GM20431 (cell line): ENCODE measurements around the gene RCC1.
"Not testable (repeated sequence)": the region's sequence is repeated elsewhere in the genome, so short reads cannot be mapped to it uniquely, and the experiment has no call there.

Experiments
- in situ Hi-C: fragments of 300-500 bp; cut with MseI, MboI; formaldehyde crosslinking; loops from one replicate; pipeline ENCODE4 v1.15.0; 2020; ENCODE audit warnings: low sequenced_read_pairs; ENCODE audit not compliant: unreplicated experiment

Gene RCC1

GRCh38 chr1:28538286-28538685 is 32.4 kb downstream of the RCC1 start:
- in situ Hi-C loops = no loop called here

DNA sequence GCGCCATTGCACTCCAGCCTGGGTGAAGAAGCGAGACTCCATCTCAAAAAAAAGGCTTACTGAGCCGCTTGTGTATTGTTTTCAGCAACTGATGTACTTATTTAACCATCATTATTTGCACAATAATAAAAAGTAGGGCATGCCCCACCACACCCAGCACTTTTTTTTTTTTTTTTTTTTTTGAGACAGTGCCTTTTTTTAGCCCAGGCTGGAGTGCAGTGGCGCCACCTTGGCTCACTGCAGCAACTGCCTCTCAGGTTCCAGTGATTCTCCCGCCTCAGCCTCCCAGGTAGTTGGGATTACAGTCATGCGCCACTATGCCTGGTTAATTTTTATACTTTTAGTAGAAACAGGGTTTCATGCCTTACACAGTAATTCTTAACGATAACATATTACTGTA is 34.8 kb downstream of the RCC1 start:
- in situ Hi-C loops = no loop called here

GRCh38 chr1:28541414-28542015 is 35.7 kb downstream of the RCC1 start:
- in situ Hi-C loops = not testable (repeated sequence)

- in situ Hi-C loops = no loop called here
These were observed 39.4 kb downstream of the RCC1 start for GRCh38 chr1:28545246-28545628.

DNA sequence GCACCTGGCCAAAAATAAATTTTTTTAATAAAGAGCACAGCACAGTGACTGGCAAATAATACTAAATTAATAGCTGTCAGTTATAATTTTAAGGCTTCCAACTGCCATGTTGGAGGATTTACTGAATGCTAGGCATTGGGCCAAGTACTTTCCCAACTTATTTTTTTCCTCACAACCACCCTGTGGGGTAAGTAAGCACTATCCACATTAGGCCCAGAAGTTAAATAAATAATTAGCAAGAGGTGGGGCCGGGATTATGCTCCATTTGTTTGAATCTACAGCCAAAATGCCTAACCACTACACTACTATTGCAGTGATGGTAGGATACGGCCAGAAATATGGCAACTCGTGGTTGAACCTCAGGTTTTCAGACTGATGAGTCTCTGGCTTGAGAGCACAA is 42.5 kb downstream of the RCC1 start:
- in situ Hi-C loops = no loop called here

- in situ Hi-C loops = no loop called here
These were observed 45.5 kb downstream of the RCC1 start for GRCh38 chr1:28551381-28551780.

- in situ Hi-C loops = no loop called here
These were observed 47.2 kb downstream of the RCC1 start, which contains the start of gene TRNAU1AP for GRCh38 chr1:28552758-28553663. Gene TRNAU1AP, plus strand, starts transcription at chr1:28553085. Its CDS starts 26 bp downstream, at chr1:28553111.

DNA sequence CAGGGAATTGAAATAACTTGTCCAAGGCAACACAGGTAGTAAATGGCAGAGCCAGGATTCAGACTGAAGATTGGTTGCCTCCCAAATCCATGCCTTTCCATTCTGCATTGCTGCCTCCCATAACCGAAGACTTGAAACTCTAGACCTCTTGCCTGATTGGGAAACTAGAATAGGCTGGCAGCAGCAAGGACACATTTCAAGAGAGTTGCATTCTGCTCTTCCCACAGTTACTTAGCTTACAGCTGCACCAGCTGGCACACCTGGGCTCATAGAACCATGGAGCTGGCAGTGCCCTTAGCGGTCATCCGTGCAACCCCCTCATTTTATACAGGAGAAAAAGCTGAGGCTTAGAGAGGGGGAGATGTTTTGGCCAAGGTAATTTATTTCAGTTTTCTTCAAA is 55.0 kb downstream of the RCC1 start:
- in situ Hi-C loops = no loop called here

GRCh38 chr1:28564310-28564709 is 58.5 kb downstream of the RCC1 start:
- in situ Hi-C loops = no loop called here

DNA sequence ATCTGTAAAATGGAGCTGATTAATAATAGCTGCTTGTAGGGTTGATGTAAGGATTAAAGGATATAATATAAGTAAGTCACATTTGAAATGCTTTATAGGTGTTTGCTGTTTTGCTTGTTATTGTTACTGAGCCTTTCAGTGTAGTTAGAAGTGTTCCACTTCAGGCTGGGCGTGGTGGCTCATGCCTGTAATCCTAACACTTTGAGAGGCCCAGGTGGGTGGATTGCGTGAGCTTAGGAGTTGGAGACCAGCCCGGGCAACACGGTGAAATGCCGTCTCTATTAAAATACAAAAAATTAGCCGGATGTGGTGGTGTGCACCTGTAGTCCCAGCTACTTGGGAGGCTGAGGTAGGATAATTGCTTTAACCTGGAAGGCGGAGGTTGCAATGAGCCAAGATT is 59.2 kb downstream of the RCC1 start:
- in situ Hi-C loops = no loop called here

GRCh38 chr1:28565726-28566125 is 59.9 kb downstream of the RCC1 start:
- in situ Hi-C loops = no loop called here

- in situ Hi-C loops = no loop called here
These were observed 61.1 kb downstream of the RCC1 start for GRCh38 chr1:28566931-28567330.

- in situ Hi-C loops = no loop called here
These were observed 66.1 kb downstream of the RCC1 start for GRCh38 chr1:28571911-28572310.

DNA sequence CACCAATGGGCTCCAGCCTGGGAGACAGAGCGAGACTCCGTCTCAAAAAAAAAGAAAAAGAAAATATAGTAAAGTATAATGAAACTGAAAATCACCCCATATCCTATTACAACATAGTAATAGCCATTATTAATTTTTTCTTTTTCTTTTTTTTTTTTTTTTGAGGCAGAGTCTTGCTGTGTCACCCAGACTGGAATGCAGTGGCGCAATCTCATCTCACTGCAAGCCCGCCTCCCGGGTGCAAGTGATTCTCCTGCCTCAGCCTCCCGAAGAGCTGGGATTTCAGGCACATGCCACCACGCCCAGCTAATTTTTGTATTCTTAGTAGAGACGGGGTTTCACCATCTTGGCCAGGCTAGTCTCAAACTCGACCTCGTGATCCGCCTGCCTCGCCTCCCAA is 67.0 kb downstream of the RCC1 start:
- in situ Hi-C loops = not testable (repeated sequence)

DNA sequence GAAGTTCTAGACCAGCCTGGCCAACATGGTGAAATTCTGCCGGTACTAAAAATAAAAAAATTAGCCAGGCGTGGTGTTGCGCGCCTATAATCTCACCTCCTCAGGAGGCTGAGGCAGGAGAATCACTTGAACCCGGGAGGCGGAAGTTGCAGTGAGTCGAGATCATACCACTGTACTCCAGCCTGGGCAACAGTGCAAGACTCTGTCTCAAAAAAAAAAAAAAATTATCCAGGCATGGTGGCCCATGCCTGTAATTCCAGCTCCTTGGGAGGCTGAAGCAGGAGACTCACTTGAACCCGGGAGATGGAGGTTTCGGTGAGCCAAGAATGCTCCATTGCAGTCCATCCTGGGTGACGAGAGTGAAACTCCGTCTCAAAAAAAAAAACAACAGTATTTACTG is 67.7 kb downstream of the RCC1 start:
- in situ Hi-C loops = no loop called here

- in situ Hi-C loops = no loop called here
These were observed 71.3 kb downstream of the RCC1 start for GRCh38 chr1:28577052-28577678.

DNA sequence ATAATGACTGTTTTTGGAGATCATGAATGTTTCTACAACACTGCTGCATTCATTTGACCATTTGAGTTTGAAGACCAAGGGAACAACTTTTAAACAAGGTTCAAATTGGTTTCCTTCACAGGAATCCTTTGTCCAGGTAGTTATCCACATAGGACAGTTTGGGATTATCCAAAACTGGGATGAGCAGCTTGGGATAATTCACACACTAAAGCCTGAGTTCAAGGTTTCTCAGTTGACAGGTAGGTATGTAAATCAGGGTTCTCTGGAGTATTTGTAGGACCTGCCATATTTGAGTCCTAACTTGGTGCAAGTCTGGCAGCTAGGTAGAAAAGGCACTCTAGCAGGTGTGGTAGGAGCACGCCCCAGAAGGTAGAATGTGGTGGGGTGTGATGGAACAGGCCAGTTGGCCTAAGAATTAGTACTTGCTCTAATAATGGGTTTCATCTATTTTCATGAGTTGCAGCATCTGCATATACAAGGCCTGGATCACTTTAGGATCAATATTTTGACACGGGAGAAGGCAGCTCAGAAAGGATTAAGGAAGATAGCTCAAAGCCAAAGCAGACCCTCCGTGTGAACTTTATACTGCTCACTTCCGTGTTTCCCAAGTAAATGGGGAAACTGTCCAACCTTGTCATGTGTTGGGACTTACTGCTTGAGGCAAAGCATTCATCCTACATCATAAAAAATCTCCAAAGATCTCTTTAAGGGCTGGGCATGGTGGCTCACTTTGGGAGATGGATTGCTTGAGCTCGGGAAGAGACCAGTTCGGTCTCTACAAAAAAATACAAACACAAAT is 72.1 kb downstream of the RCC1 start:
- in situ Hi-C loops = no loop called here

DNA sequence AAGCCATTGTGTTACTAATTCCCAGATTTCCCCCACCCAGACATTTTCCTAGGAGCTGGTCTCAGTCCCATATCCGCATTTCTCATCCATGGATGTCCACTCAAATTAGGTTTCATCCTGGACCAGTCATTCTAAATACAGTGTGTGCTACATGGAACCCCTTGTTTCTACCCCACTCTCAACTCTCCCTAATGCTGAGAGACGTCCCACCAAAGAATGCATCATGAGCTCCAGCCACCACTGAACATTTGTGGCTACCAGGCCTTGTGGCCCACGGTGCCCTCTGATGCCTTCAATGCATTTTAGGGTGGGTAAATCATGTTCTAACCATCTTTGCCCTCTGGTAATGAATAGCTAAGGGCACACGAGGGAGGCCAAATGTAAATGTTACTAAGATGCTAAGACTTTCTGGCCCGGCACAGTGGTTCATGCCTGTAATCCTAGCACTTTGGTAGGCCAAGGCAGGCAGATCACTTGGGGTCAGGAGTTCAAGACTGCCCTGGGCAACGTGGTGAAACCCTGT is 72.9 kb downstream of the RCC1 start:
- in situ Hi-C loops = no loop called here

DNA sequence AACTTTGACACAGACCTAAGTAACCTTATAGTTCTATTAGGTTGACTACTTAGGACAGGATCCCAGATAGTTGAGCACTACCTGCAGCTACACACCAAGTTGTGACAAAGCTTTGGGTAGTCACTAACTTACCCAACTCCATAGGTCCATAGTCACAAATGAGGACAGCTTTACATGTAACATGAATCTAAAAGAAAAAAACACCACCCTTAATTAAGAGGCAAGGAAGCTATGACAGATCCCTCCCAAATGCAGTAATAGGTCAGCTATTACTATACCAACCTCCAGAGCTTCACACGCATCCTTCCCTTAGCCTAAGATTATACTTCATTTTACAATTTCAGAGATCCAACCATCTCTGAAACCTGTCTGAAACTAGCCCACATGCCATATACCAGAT is 73.6 kb downstream of the RCC1 start:
- in situ Hi-C loops = no loop called here
